SK-N-SH treated with all-trans-retinoic acid at 6 μM for 48 hours (cell line): ENCODE data around the gene IL1RN.

Experiments used
- ATAC-seq: fragments of 200-7000 bp; cut with Tn5 transposase; 3 replicates; pipeline ENCODE4 v1.9.1; 2020; ENCODE audit warnings: mild to moderate bottlenecking, moderate library complexity
- ARNTL ChIP-seq: fragments of 450-650 bp; formaldehyde crosslinking; IDR thresholded peaks from 2 replicates; pipeline ENCODE4 v1.5.0; 2020; ENCODE audit warnings: low read depth, mild to moderate bottlenecking, moderate library complexity, borderline replicate concordance
- BACH2 ChIP-seq: fragments of 250-450 bp; sonication (Bioruptor Pico); IDR thresholded peaks from 2 replicates; pipeline ENCODE4 v1.9.0; 2021; ENCODE audit warnings: mild to moderate bottlenecking, borderline replicate concordance
- CREB5 ChIP-seq: fragments of 250-450 bp; sonication (Bioruptor Pico); IDR thresholded peaks from 2 replicates; pipeline ENCODE4 v1.5.1; 2020; ENCODE audit warnings: low read depth, mild to moderate bottlenecking, moderate library complexity
- CSDC2 ChIP-seq: fragments of 250-450 bp; sonication (Bioruptor Pico); IDR thresholded peaks from 2 replicates; pipeline ENCODE4 v1.5.0; 2020; ENCODE audit warnings: mild to moderate bottlenecking, moderate library complexity
- CSRNP3 ChIP-seq: fragments of 250-450 bp; sonication (Bioruptor Pico); IDR thresholded peaks from 2 replicates; pipeline ENCODE4 v1.5.1; 2021; ENCODE audit warnings: mild to moderate bottlenecking, moderate library complexity
- ESRRG ChIP-seq: fragments of 250-450 bp; sonication (Bioruptor Pico); IDR thresholded peaks from 2 replicates; pipeline ENCODE4 v1.6.1; 2021; ENCODE audit warnings: mild to moderate bottlenecking
- GLIS3 ChIP-seq: fragments of 250-450 bp; sonication (Bioruptor Pico); IDR thresholded peaks from 2 replicates; pipeline ENCODE4 v1.5.0; 2020; ENCODE audit warnings: mild to moderate bottlenecking, moderate library complexity
- ISL1 ChIP-seq: fragments of 250-450 bp; sonication (Bioruptor Pico); IDR thresholded peaks from 2 replicates; pipeline ENCODE4 v2.1.2; 2022; ENCODE audit warnings: mild to moderate bottlenecking, moderate library complexity
- OSR1 ChIP-seq: fragments of 250-450 bp; sonication (Bioruptor Pico); IDR thresholded peaks from 2 replicates; pipeline ENCODE4 v1.8.0; 2022; ENCODE audit warnings: moderate library complexity, mild to moderate bottlenecking, inconsistent platforms
- PATZ1 ChIP-seq: fragments of 250-450 bp; sonication (Bioruptor Pico); IDR thresholded peaks from 2 replicates; pipeline ENCODE4 v1.8.0; 2020; ENCODE audit warnings: mild to moderate bottlenecking, moderate library complexity, borderline replicate concordance
- PPARA ChIP-seq: fragments of 250-450 bp; sonication (Bioruptor Pico); IDR thresholded peaks from 2 replicates; pipeline ENCODE4 v1.5.0; 2020; ENCODE audit warnings: mild to moderate bottlenecking, borderline replicate concordance
- RARB ChIP-seq: fragments of 250-450 bp; sonication (Bioruptor Pico); IDR thresholded peaks from 2 replicates; pipeline ENCODE4 v1.8.0; 2021; ENCODE audit warnings: mild to moderate bottlenecking, moderate library complexity
- SNAI2 ChIP-seq: fragments of 250-450 bp; sonication (Bioruptor Pico); IDR thresholded peaks from 2 replicates; pipeline ENCODE4 v1.5.0; 2020; ENCODE audit warnings: mild to moderate bottlenecking, moderate library complexity
- TCF4 ChIP-seq: fragments of 250-450 bp; sonication (Bioruptor Pico); IDR thresholded peaks from 2 replicates; pipeline ENCODE4 v1.8.0; 2021; ENCODE audit warnings: mild to moderate bottlenecking, moderate library complexity, borderline replicate concordance
- TOX ChIP-seq: fragments of 250-450 bp; sonication (Bioruptor Pico); IDR thresholded peaks from 2 replicates; pipeline ENCODE4 v1.8.0; 2021; ENCODE audit warnings: mild to moderate bottlenecking, moderate library complexity, borderline replicate concordance
- ZFP3 ChIP-seq: fragments of 250-450 bp; sonication (Bioruptor Pico); IDR thresholded peaks from 2 replicates; pipeline ENCODE4 v1.5.0; 2020; ENCODE audit warnings: mild to moderate bottlenecking, moderate library complexity
- ZNF70 ChIP-seq: fragments of 450-650 bp; formaldehyde crosslinking; IDR thresholded peaks from 2 replicates; pipeline ENCODE4 v1.5.0; 2020; ENCODE audit warnings: mild to moderate bottlenecking, moderate library complexity
- ZNF8 ChIP-seq: fragments of 450-650 bp; formaldehyde crosslinking; IDR thresholded peaks from 2 replicates; pipeline ENCODE4 v1.5.0; 2020; ENCODE audit warnings: mild to moderate bottlenecking, moderate library complexity

Gene IL1RN

GRCh38 chr2:113141451-113141850, 14.1 kb downstream of the IL1RN start:
- TF ChIP-seq ZFP3 (CRISPR knock-in tag), result no peak
- no peak for TF ChIP-seq CREB5
- TF ChIP-seq ISL1, result no peak
- no peak for TF ChIP-seq OSR1 (CRISPR knock-in tag)
- no peak for TF ChIP-seq ARNTL (CRISPR knock-in tag)
- TF ChIP-seq ESRRG, result no peak
- TF ChIP-seq TCF4, result no peak
- no peak for ATAC-seq

- no peak for ATAC-seq
Observed at GRCh38 chr2:113142290-113142689, 14.9 kb downstream of the IL1RN start.

GRCh38 chr2:113144259-113144658, 16.9 kb downstream of the IL1RN start:
- TF ChIP-seq TCF4 (no peak), RARB (no peak)
- TF ChIP-seq, all 23 proteins: peak for 0
- no peak for ATAC-seq

More at GRCh38 chr2:113142290-113142689, 14.9 kb downstream of the IL1RN start:
- TF ChIP-seq CSRNP3 (CRISPR knock-in tag), result no peak
- TF ChIP-seq ZNF70 (CRISPR knock-in tag), result no peak
- no peak for TF ChIP-seq TOX (CRISPR knock-in tag)

GRCh38 chr2:113148606-113149552, 21.5 kb downstream of the IL1RN start:
- no peak for ATAC-seq
- TF ChIP-seq ZNF8 (CRISPR knock-in tag) (no peak), SNAI2 (no peak), GLIS3 (CRISPR knock-in tag) (no peak)
- TF ChIP-seq, all 23 proteins: peak for 0

- TF ChIP-seq PATZ1 (CRISPR knock-in tag) (no peak), PPARA (CRISPR knock-in tag) (no peak), TOX (CRISPR knock-in tag) (no peak), CSDC2 (CRISPR knock-in tag) (no peak), ARNTL (CRISPR knock-in tag) (no peak), CREB5 (no peak), BACH2 (CRISPR knock-in tag) (no peak), SNAI2 (no peak), OSR1 (CRISPR knock-in tag) (no peak), ZNF8 (CRISPR knock-in tag) (no peak), ESRRG (no peak)
- no peak for ATAC-seq
Observed at GRCh38 chr2:113149553-113150257, 22.3 kb downstream of the IL1RN start.

GRCh38 chr2:113150258-113150601, 22.8 kb downstream of the IL1RN start:
- no peak for TF ChIP-seq CREB5
- no peak for TF ChIP-seq OSR1 (CRISPR knock-in tag)
- TF ChIP-seq BACH2 (CRISPR knock-in tag), result no peak
- TF ChIP-seq, all 23 proteins: peak for 0

More at GRCh38 chr2:113150258-113150601, 22.8 kb downstream of the IL1RN start:
- no peak for ATAC-seq
